Measurements from ENCODE around the gene ERP29.

DNA sequence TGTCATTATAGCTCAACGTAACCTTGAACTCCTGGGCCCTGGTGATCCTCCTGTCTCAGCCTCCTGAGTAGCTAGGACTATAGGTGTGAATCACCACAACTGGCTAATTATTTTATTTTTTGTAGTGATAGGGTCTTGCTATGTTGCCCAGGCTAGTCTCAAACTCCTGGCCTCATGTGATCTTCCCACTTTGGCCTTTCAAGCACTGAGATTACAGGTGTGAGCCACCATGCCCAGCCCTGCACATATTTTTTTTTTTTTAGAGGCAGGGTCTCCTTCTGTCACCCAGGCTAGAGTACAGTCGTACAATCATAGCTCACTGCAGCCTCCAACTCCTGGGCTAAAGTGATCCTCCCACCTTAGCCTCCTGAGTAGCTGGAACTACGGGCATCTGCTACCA is 9.2 kb upstream of the ERP29 start:
- no peak for TF ChIP-seq EZH2 (IDR thresholded peaks at IDR 0.05; ENCODE audit: low read length, missing control alignments)
- TF ChIP-seq, protein P1, sequence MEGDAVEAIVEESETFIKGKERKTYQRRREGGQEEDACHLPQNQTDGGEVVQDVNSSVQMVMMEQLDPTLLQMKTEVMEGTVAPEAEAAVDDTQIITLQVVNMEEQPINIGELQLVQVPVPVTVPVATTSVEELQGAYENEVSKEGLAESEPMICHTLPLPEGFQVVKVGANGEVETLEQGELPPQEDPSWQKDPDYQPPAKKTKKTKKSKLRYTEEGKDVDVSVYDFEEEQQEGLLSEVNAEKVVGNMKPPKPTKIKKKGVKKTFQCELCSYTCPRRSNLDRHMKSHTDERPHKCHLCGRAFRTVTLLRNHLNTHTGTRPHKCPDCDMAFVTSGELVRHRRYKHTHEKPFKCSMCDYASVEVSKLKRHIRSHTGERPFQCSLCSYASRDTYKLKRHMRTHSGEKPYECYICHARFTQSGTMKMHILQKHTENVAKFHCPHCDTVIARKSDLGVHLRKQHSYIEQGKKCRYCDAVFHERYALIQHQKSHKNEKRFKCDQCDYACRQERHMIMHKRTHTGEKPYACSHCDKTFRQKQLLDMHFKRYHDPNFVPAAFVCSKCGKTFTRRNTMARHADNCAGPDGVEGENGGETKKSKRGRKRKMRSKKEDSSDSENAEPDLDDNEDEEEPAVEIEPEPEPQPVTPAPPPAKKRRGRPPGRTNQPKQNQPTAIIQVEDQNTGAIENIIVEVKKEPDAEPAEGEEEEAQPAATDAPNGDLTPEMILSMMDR (conservative IDR thresholded peaks at IDR 0.05 in 1 of 2, IDR thresholded peaks at IDR 0.05 in 1 of 2; ENCODE audit: low read depth in 1 of 2, low read length in 2 of 2) = no peak

All from fibroblast of lung (primary cell).